Ovary (tissue), 3 donors: Measurements from ENCODE around the gene SPEF2.

Experiments used
- CTCF ChIP-seq, 3 donors: fragments of 450-650 bp in 2 of 3; fragments of 200-600 bp in 1 of 3; IDR thresholded peaks; one replicate each; pipeline versions ENCODE4 v1.5.1 to v1.8.0; 2016 to 2022; ENCODE audit warnings: antibody characterized with exemption in 3 of 3, mild to moderate bottlenecking in 1 of 3
- POLR2A ChIP-seq: fragments of 450-650 bp; IDR thresholded peaks from one replicate; pipeline ENCODE4 v1.6.1; 2017; ENCODE audit warnings: antibody characterized with exemption, mild to moderate bottlenecking, moderate library complexity
- donor health status: DM: no; HTN: no; CAD: no.

DNA sequence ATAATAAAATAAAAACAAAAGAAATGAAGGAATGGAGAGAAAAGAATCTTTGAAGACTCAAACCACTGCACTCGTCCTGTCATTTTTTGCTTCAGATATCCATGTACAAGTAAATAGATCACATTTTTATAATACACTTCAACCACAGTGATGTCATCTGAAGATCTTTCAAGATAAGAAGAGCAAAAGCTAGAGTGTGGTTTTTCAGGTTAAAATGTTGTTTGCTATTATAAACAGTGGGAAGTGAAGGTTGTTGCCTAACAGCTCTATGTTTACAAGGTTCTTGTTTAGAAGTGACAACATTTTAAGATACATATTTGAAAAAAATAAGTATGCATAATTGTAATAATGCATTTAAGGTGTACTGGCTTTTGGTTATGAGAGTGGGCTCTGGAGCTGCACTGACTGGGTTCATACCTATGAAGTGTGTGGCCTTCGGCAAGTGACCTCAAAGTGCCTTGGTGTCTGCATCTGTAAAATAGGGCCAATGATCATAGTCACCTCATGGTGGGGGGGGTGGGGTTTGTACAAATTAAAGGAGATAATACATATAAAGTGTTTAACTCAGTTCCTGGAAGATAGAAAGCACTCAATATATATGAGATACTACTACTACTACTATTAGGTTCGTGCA, 193.6 kb downstream of the SPEF2 start:
- TF ChIP-seq CTCF (IDR thresholded peaks at IDR 0.05) (no peak), POLR2A (no peak)
